CD4-positive, alpha-beta T cell treated with Interleukin-17A for 4 hours (primary cell): Measurements from ENCODE around the gene PTH1R.
"Not testable (repeated sequence)": the region's sequence is repeated elsewhere in the genome, so short reads cannot be mapped to it uniquely, and the experiment has no call there.

ENCODE experiments used
- DNase-seq: peaks from one replicate; pipeline ENCODE4 v3.0.0-alpha.2; 2020; ENCODE audit warnings: mixed read lengths

The PTH1R gene

DNA sequence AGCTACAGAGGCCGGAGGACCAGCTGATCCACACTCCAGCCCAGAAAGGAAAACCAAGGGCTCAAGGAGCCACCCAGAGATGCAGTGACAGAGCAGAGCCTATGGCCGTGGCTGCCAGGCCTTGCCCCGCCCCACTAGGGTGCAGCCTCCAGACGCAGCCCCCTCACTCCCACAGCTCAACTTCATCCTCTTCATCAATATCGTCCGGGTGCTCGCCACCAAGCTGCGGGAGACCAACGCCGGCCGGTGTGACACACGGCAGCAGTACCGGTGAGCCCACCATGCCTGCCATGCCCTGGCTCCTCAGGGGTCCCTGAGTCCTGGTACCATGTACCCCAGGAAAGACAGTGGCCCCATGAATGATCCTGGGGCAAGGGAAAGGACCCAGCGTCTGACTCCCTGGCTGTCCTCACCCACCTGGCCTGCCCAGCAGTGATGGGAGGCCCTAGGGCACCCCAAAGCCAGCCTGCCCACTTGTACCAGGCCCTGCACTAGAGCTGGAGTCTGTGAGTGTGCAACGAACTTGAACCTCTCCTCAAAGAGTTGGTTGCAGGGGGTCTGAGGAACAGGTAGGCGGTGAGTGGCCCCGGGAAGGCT, 24.2 kb downstream of the PTH1R start:
- no peak for DNase-seq

DNA sequence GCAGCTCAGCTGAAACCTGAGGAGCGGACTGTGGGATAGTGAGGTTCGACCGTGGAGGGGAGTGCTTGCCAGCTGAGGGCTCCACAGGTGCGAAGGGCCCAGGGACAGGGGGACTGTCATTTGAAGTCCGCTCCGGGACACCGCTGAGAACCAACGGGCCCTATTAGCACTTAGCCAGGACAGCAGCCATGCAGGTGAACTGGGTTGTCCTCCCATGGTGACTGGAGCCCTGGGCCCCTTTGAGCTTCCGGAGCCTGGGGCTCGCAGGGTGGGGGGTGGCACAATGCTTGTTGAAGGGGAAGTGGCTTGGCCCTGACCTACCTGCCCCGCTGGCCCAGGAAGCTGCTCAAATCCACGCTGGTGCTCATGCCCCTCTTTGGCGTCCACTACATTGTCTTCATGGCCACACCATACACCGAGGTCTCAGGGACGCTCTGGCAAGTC, 24.7 kb downstream of the PTH1R start:
- DNase-seq, result no peak

DNA sequence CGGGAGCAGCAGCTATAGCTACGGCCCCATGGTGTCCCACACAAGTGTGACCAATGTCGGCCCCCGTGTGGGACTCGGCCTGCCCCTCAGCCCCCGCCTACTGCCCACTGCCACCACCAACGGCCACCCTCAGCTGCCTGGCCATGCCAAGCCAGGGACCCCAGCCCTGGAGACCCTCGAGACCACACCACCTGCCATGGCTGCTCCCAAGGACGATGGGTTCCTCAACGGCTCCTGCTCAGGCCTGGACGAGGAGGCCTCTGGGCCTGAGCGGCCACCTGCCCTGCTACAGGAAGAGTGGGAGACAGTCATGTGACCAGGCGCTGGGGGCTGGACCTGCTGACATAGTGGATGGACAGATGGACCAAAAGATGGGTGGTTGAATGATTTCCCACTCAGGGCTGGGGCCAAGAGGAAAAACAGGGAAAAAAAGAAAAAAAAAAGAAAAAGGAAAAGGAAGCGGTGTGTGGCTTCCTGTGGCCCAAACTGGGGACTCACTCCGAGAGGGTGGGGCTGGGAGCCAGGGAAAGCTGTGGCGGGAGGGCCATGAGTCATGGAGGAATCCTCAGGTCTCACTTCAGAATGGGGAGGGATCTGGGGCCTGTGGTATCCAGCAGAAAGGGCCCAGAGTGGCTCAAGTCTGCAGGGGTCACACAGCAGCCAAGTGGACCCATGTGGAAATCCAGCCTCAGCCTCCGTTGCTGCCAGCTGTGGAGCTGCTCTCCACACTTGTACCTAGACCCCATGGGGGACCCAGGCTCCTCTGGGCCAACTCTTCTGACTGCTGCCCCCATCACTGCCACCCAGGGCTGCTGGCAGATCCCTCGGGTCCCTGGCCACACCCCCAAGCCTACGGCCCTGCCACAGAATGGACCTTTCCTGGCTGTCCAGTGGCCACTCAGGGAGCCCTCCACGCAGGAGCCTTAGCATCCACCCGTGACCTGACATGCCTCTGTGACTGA, 26.1 kb downstream of the PTH1R start:
- DNase-seq, result no peak

DNA sequence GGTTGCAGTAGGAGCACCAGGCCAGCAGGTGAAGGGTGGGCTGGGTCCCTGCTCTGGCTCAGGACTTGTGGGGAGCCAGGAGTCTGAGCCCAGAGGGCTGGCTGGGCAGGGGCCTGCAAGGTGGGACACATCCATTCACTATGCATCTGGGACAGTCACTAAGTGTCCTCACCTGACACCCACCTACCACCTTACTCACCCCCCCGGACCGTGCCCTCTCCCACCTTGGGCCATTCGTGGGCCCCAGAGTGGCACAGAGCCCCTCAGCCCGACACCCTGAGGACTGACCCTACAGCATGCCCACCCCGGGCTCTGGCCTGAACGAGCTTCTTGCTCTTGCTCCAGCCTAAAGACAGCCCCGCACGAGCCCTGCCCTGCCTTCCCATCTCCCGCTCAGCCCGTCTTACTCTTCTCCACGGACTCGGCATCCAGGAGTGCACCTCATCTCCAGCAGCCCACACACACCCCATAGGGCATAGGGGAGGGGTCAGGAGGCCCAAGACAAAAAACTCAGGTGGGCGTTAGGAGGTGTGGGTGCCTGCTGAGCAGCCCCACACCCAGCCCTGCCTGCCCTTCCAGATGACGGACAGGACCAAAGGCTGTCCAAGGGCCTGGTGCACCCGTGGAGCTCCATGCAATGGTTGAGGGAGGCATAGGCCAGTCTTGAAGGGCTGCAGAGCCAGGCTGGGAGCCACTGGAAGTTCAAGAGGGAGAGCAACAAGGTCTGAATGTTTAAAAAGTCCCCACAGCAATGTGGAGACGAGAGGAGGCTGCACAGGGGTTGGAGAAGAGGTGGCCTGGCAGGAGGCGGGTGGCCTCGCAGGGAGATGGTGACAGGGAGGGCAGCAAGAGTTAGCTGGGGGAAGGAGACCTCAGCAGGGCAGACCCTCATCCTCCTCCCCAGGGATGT, 27.0 kb downstream of the PTH1R start:
- DNase-seq, result no peak

DNA sequence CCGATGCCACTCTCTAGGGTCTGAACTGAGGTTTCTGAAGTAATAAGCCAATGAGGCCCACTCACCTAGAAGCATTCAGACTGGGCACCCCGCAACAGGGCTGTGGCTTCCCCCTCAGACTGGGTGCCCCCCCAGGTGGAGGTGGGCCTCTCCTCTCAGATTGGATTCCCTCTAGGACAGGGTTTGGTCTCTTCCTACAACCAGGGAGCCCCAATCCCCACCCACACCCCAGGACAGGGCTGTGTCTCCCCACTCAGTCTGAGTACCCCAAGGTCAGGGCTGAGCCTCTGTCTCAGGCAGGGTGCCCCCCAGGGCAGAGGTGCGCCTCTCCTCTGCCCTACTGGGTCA, 27.7 kb downstream of the PTH1R start:
- no peak for DNase-seq

DNA sequence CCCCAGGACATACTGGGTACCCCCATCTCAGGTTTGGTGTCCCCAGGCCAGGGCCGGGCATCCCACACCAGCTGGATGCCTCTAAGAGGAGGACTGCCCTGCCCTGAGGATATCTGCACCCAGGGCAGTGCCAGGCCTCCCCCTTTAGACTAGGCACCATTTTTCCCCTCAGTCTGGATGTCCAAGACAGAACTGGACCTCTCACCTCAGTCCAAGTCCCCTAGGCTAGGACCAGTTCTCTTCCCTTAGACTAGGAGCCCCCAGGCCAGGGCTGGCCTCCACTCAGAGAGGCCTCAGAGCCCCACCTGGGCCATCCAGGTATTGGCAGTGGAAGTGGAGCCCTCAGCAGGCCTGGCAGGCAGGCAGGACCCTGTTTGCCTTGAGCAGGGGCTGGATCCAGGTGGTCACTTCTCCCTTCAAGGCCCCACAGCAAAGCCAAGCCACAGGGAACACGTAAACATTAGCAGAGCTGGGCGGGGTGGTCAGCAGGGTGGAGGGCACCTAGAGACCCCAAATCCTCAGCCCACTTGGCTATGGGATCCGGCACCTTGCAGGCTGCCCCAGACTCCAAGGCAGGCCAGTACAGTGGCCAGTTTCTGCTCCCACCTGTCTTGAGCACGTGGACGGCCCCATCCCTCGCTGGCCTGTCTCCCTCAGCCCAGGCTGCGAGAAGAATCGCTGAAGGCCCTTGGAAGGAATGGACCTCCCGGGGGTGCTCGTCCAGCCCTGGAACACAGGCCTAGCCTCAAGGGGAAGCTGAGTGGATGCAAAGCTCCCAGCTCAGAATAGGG, 28.3 kb downstream of the PTH1R start:
- DNase-seq, result no peak

DNA sequence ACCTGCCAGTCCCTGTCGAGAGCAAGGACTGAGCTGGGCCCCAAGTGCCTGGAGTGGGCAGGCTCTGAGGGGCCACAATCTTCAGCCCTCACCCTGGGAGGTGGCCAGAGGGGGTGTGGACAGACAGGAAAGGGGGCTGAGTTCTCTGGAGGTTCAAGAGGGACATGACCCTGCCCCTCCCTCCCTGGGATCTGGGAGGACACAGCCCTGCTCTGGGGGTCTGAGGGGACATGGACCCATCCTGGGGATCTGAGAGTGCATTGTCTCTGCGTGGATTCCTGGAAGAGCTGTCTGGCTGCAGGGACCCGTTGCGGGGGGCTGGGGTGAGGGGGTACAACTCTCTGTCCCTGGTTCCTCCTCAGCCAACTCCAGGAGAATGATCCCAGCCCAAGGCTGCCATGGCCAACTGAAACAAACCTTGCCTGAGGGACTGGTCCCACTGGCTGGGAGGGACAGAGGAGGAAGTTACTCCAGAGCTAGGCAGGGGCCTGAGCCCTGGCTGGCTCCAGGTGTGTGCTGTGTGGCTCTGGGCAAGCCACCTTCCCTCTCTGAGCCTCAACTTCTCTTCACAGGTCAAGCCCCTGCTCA, 29.0 kb downstream of the PTH1R start:
- no peak for DNase-seq

DNA sequence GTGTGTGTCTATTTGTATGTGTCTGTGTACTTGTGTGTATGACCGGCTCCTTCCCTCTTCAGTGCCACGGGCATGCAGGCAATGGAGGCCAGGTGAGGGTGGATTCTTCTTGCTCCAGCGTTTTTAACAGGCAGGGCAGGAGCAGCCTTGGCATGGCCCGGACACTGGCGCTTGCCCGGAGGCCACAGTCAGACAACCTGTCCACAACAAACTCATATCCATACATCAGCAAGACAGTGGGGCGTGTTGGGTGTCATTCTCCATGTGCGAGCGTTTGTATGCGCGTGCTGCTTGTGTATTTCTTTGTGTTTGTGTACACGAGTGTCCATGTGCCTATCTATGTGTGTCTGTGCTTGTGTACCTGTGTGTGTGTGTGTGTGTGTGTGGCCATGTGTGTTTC, 29.8 kb downstream of the PTH1R start:
- DNase-seq, result no peak

DNA sequence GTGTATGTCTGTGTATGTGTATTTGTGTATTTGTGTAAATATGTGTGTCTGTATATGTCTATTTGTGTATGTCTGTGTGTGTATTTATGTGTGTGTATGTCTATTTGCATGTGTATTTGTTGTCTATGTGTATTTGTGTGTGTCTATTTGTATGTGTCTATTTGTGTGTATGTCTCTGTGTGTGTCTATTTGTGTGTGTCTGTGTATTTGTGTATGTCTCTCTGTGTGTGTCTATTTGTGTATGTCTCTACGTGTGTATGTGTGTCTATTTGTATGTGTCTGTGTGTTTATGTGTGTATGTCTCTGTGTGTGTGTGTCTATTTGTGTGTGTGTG, 30.4 kb downstream of the PTH1R start:
- DNase-seq, result no peak

DNA sequence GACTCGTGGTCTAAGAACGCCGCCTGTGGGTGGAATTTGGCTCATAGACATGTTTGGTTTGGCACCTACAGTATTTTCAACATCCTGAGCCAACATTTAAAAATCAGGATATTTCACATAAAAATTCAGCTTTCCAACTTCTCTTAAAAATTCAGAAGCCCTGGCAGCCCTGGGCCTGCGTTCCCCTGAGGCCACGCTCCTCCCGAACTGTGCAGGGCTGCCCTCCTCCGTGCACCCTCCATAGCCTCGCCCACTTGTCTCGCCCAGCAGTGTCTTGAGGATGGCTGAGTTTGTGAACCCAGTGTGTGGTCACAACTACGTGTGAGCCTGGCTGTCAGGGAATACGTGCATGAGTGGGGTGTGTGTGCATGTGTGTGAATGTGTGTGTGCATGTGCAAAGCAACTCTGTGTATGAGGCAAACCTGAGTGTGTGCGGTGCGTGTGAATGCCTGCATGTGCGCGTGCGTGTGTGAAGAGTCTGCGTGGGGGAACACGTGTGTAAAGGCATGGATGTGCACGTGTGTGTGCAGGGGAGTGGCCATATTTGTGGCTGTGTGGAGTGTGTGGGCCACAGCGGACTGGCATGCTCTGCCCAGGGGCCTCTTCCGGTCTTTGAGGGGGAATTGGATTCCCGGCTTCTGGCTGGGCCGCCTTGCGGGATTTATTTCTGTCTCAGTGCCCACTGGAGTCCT, 30.9 kb downstream of the PTH1R start:
- no peak for DNase-seq

DNA sequence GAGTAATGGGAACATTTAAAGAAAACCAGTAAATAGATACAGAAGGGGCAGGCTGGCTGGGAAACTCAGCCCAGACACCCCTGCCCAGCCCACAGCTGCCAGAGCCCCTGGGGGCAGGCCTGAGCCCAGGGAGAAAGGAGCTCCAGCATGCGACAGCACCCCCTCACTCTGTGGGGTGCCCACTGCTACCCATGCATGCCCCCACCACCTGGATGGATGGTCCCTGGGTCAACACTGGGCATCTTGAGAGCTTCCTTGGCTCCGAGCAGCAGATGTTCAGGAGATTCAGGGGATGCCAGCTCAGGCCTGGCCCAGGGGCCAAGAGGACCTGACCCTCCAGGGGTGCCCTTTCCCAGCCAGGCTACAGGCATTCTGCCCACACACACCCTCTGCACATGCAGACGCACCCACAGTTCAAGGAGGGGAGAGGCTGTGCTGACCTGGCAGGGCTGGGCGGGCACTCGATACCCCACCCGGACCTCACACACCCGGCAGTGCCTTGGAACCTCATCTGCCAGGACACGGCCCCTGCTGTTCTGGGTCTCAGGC, 31.5 kb downstream of the PTH1R start:
- no peak for DNase-seq

DNA sequence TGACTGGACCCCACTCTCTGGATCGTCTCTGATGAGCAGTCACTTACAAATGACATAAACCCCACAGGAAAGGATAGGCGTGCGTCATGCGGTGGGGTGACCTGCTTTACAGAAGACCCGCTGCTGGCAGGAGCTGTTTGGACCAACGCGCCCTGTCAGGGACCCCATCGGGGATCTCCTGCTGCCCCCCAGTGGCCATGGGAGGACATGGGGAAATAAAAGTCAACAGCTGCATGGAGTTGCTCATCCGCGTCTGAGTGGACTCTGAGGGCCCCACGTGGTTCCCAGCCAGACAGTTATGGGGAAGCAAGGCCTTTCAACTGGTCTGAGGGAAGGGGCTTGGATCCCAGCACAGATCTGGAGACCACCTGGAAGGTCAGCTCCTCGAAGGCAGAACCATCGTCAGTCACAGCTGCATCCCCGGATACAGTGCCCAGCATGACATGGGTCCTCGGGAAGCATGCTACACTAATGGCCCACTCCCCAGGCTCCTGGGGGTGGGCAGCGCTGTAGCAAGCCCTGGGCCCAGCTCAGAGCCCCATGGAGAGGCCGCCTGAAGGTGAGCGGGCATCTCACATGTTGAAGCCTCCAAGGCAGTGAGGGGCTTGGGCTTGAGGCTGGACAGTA, 32.1 kb downstream of the PTH1R start:
- peak; percentile 81 for DNase-seq

DNA sequence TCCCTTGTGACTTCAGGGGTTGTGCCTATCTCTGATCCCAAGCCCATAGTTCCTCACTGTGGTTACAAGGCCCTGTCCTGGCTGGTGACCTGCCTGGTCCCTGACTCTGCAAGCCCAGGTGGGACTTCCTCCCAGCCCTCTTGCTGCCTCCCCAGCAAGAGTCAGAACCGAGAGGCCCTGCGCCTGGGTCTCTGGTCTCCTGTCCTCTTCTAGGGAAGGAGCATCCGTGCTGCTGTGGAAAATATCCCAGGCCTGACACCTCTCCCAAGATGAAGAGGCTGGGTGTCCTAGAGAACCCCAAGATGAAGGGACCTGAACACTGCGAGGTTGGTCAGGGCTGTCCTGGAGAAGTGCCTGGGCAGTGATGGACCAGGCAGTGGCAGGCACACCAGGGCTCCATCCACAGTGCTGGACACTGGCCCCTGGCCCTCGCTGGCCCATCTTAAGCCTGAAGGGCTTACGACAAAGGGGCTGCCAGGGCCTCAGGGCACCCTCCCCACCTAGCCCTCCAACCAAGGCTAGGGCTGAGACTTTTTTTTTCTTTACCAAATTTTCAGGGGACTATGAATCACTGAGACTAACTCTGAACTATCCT, 32.7 kb downstream of the PTH1R start:
- no peak for DNase-seq

DNA sequence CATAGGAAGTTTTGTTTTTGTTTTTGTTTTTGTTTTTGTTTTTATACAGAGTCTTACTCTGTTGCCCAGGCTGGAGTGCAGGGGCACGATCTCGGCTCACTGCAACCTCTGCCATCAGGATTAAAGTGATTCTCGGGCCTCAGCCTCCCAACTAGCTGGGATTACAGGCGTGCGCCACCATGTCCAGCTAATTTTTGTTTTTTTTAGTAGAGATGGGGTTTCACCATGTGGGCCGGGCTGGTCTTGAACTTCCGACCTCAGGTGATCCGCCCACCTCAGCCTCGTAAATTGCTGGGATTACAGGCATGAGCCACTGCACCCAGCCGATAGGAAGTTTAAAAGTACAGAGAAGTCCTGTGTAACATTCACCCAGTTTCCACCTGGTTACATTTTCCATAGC, 33.4 kb downstream of the PTH1R start:
- not testable (repeated sequence) for DNase-seq

DNA sequence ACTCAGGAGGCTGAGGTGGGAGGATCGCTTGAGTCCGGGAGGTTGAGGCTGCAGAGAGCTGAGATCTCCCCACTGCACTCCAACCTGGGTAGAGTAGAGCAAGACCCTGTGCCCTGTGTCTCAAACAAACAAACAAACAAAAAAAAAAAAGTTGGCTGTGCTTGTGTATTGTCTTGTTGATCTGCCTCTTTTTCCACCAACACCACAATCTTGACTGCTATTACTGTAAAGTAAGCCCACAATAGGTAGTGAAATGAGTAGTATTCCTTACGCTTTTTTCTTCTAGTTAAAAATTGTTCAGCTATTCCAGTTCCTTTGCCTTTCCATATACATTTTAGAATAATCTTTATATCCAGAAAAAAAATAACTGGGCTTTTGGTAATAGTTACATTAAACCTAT, 35.5 kb downstream of the PTH1R start:
- no peak for DNase-seq

DNA sequence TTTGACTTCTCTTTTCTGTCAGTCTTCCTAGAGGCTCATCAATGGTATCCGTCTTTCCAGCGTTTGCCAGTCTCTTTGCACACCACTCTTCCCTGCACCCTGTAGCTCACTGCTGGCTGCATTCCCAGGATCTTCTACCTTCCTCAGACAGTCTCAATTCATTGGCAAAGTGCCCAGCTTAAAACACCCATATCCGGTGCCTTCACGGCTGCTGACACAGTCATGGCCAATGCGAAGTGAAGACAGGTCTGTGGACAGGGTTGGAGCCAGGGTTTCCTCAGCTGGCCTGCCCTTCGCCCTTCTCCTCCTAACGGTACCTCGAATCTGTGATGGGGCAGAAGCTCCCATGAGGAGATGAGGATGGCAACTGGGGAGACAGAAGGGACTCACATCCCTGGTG, 36.1 kb downstream of the PTH1R start:
- DNase-seq, result no peak

DNA sequence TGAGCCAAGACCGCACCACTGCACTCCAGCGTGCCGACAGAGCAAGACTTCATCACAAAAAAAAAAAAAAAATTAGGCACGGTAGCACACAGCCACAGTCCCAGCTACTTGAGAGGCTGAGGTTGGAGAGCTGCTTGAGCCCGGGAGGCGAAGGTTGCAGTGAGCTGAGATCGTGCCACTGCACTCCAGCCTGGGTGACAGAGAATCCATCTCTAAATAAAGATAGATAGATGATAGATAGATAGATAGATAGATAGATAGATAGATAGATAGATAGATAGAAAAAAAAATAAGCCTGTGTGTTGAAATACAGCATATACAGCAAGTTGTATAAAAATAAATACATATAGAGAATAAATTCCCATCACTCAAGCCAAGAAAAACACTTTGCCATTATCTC, 37.3 kb downstream of the PTH1R start:
- no peak for DNase-seq

DNA sequence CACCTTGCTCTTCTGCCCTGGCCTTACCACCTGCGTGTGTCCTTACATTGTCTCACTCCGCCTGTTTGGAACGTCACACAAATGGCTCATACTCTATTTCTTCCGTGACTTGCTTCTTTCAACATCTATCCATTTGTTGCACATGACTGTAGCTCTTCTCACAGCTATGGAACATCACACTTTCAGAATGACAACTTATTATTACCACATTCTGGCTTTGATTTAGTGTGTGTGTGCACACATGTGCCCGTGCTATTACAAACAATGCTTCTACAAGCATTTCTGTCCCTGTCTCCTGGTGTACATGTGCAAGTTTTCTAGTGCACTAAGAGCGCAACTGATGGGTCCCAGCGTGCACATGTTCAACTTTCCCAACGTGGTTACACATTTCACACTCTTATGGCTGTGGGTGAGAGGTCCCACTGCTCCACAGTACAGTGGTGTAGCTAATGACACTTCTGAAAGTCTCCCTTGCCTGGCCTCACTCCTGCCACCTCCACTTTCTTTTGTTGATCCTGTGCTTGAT, 37.8 kb downstream of the PTH1R start:
- DNase-seq, result no peak

DNA sequence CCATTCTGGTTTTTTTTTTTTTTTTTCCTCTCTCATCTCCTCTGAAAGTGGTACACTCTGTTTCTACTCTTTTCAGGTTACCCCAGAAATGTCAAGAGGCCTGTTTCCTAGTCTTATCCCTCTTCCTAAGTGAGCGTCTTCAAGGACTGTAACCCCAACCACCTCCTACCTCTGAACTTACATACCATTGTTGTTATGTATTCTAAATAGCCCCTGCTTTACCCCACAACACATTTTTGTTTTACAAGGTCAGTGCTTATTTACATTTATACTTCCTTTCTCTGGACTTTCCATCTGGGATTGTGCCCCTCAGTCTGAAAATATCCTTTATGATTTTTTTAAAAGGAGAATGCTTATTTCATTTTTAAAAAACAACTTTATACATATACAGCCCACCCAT, 38.8 kb downstream of the PTH1R start:
- no peak for DNase-seq

DNA sequence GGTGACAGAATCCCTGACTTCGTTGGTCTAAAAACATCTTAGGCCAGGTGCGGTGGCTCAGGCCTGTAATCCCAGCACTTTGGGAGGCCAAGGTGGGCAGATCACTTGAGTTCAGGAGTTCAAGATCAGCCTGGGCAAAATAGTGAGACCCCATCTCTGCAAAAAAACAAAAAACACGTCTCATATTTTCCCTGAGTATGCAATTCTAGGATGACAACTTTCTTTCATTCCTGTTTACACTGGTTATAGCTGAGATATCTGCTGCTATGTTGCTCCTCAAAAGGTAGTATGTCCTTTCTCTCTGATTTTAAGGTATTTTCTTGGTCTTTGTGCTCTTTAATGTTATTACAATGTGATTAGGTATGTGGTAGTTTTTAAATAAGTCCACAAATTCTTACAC, 39.3 kb downstream of the PTH1R start:
- DNase-seq, result no peak
